ENCODE data around the gene TPSAB1. TPM values are rescaled to one million over a fixed set of nuclear protein-coding genes. Genes with fewer than 3 reads are reported as not detected.

TPSAB1 gene
- polyA plus RNA-seq, 3 donors = not detected

DNA sequence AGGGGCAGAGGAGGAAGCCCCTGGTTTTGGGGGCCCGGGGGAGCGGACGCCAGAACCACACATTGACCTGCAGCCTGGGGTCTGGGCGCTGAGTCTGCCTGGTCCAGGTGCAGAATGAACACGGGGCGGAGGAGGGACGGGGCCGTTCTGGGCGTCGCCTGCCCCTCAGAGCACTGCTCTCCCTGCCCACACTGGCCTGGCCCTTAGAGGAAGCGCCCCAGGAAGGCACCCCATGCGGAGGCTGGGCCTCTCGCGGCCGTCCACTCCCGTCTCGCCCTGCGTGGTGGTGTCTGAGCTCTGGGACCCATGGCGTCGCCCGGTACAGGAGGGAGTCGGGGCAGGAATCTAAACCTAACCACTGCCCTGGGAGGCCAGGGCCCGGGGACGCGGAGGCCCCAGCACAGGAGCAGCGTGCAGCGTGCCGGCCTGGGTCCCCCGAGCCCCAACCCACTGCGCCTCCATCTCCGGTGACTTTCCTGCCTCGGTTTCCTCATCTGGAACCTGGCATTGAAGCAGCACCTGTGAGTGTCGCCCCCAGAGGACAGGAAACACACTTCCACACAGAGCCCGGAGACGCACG lies 19.7 kb downstream of the TPSAB1 start:
- Mint-ChIP-seq H3K9me3 (peaks cover 2 to 9% (median 4%) of the 10 kb centered on the region in 7 donors), H3K4me3 (peak overlapping the region in 1 of 2 donors; percentile 62), H3K27ac (no peak overlapping the region), H3K27me3 (ENCODE audit: low read depth in 3 of 3) (peaks cover 29 to 54% (median 30%) of the 10 kb centered on the region in 3 donors), H3K36me3 (no peaks in the 10 kb centered on the region), H3K4me1 (peaks cover 4% of the 10 kb centered on the region)
- intact Hi-C loops (cut with micrococcal nuclease) = loop anchor here in 1 of 2 donors (10.0 kb wide), 1 partner anchor 45 kb away; no protein-coding TSS in a partner anchor
- Histone ChIP-seq H3K79me2 (ENCODE audit: insufficient read depth, low read length) (no peaks in the 10 kb centered on the region), H3K4me1 (ENCODE audit: control insufficient read depth in 1 of 2, insufficient read depth in 2 of 2, low read length in 2 of 2) (no peaks in the 10 kb centered on the region), H3K9me3 (replicated peaks in 1 of 2; ENCODE audit: control insufficient read depth in 1 of 2, insufficient read depth in 1 of 2, low read length in 2 of 2) (no peaks in the 10 kb centered on the region), H3K36me3 (replicated peaks in 1 of 2; ENCODE audit: control insufficient read depth in 1 of 2, insufficient read depth in 2 of 2, low read length in 2 of 2) (no peaks in the 10 kb centered on the region), H2AFZ (ENCODE audit: insufficient read depth, low read depth, low read length, poor library complexity, severe bottlenecking) (no peak overlapping the region), H3K4me2 (replicated peaks; ENCODE audit: extremely low read depth, low read length, poor library complexity, severe bottlenecking) (no peak overlapping the region), H4K20me1 (ENCODE audit: insufficient read depth, low read length) (no peaks in the 10 kb centered on the region), H3K27me3 (ENCODE audit: control insufficient read depth in 2 of 2, insufficient read depth in 2 of 2, low read length in 2 of 2) (peaks cover 0 to 41% of the 10 kb centered on the region in 2 donors), H3K4me3 (replicated peaks in 1 of 3; ENCODE audit: low read depth in 2 of 3, low read length in 3 of 3) (no peak overlapping the region), H3K27ac (ENCODE audit: low read depth in 1 of 2, low read length in 2 of 2) (no peak overlapping the region), H3K9ac (ENCODE audit: insufficient read depth, low read length, poor library complexity, severe bottlenecking) (no peak overlapping the region)
- no peak for DNase-seq
- TF ChIP-seq, protein P1, sequence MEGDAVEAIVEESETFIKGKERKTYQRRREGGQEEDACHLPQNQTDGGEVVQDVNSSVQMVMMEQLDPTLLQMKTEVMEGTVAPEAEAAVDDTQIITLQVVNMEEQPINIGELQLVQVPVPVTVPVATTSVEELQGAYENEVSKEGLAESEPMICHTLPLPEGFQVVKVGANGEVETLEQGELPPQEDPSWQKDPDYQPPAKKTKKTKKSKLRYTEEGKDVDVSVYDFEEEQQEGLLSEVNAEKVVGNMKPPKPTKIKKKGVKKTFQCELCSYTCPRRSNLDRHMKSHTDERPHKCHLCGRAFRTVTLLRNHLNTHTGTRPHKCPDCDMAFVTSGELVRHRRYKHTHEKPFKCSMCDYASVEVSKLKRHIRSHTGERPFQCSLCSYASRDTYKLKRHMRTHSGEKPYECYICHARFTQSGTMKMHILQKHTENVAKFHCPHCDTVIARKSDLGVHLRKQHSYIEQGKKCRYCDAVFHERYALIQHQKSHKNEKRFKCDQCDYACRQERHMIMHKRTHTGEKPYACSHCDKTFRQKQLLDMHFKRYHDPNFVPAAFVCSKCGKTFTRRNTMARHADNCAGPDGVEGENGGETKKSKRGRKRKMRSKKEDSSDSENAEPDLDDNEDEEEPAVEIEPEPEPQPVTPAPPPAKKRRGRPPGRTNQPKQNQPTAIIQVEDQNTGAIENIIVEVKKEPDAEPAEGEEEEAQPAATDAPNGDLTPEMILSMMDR (IDR thresholded peaks at IDR 0.05) = no peak
- 75% methylated on average over 36 of the region's 36 CpGs for WGBS (ENCODE audit: insufficient coverage)

GRCh38 chr16:1261131-1261892 lies 20.8 kb downstream of the TPSAB1 start:
- H3K27ac ChIP-seq (ENCODE audit: low read depth in 1 of 2, low read length in 2 of 2) = no peak overlapping the region
- Mint-ChIP-seq H3K4me3 (no peak overlapping the region), H3K27ac (no peak overlapping the region), H3K27me3 (ENCODE audit: low read depth in 3 of 3) (peaks cover 29 to 49% (median 30%) of the 10 kb centered on the region in 3 donors), H3K9me3 (peaks cover 3 to 9% (median 4%) of the 10 kb centered on the region in 7 donors), H3K4me1 (peaks cover 4% of the 10 kb centered on the region), H3K36me3 (no peaks in the 10 kb centered on the region)
- H3K4me2 ChIP-seq (replicated peaks; ENCODE audit: extremely low read depth, low read length, poor library complexity, severe bottlenecking) = no peak overlapping the region
- H4K20me1 ChIP-seq (ENCODE audit: insufficient read depth, low read length) = no peaks in the 10 kb centered on the region
- no peaks in the 10 kb centered on the region for H3K9me3 ChIP-seq (replicated peaks in 1 of 2; ENCODE audit: control insufficient read depth in 1 of 2, insufficient read depth in 1 of 2, low read length in 2 of 2)
- 12% methylated on average over 35 of the region's 47 CpGs for WGBS (ENCODE audit: insufficient coverage)
- DNase-seq = no peak
- H2AFZ ChIP-seq (ENCODE audit: insufficient read depth, low read depth, low read length, poor library complexity, severe bottlenecking) = no peak overlapping the region
- no peaks in the 10 kb centered on the region for H3K79me2 ChIP-seq (ENCODE audit: insufficient read depth, low read length)
- H3K36me3 ChIP-seq (replicated peaks in 1 of 2; ENCODE audit: control insufficient read depth in 1 of 2, insufficient read depth in 2 of 2, low read length in 2 of 2) = no peaks in the 10 kb centered on the region
- TF ChIP-seq, protein P1 (IDR thresholded peaks at IDR 0.05) = no peak
- no peak overlapping the region for H3K4me3 ChIP-seq (replicated peaks in 1 of 3; ENCODE audit: low read depth in 2 of 3, low read length in 3 of 3)
- no peaks in the 10 kb centered on the region for H3K4me1 ChIP-seq (ENCODE audit: control insufficient read depth in 1 of 2, insufficient read depth in 2 of 2, low read length in 2 of 2)
- intact Hi-C loops (cut with micrococcal nuclease) = loop anchor here in 1 of 2 donors (10.0 kb wide), 1 partner anchor 47 kb away; no protein-coding TSS in a partner anchor
- peaks cover 0 to 41% of the 10 kb centered on the region in 2 donors for H3K27me3 ChIP-seq (ENCODE audit: control insufficient read depth in 2 of 2, insufficient read depth in 2 of 2, low read length in 2 of 2)
- H3K9ac ChIP-seq (ENCODE audit: insufficient read depth, low read length, poor library complexity, severe bottlenecking) = no peak overlapping the region
